ENCODE measurements around the gene MVD. TPM values are rescaled to one million over a fixed set of nuclear protein-coding genes. Genes with fewer than 3 reads are reported as not detected.

Gene MVD
- total RNA-seq, 1 donor from 2014 or later, result 196 TPM

DNA sequence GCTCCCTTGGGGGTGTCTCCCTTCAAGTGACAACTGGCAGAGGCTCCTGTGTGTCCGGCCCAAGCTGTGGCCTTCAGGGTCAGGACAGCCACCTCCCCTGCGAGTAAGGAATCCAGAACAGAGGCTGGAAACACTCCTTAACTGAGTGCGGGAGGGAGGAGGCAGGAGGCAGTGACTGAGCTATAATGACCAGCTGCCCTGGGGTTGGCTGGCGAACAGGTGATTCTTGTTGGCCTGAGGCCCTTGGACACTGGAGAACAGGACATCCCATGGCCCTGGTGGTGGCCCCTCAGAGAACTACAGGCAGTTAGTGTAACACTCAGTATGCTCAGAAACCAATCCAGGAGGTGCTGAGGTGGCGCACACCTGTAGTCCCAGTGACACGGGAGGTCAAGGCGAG, 32.9 kb upstream of the MVD start:
- Mint-ChIP-seq H3K27ac (ENCODE audit: unreplicated experiment) (no peak overlapping the region), H3K36me3 (ENCODE audit: low read depth) (no peaks in the 10 kb centered on the region), H3K9me3 (no peaks in the 10 kb centered on the region), H3K27me3 (ENCODE audit: low read depth) (peaks cover 6% of the 10 kb centered on the region), H3K4me3 (no peak overlapping the region), H3K4me1 (no peaks in the 10 kb centered on the region)
- no peak for DNase-seq (ENCODE audit: low read depth, low spot score)
- TF ChIP-seq, protein P1, sequence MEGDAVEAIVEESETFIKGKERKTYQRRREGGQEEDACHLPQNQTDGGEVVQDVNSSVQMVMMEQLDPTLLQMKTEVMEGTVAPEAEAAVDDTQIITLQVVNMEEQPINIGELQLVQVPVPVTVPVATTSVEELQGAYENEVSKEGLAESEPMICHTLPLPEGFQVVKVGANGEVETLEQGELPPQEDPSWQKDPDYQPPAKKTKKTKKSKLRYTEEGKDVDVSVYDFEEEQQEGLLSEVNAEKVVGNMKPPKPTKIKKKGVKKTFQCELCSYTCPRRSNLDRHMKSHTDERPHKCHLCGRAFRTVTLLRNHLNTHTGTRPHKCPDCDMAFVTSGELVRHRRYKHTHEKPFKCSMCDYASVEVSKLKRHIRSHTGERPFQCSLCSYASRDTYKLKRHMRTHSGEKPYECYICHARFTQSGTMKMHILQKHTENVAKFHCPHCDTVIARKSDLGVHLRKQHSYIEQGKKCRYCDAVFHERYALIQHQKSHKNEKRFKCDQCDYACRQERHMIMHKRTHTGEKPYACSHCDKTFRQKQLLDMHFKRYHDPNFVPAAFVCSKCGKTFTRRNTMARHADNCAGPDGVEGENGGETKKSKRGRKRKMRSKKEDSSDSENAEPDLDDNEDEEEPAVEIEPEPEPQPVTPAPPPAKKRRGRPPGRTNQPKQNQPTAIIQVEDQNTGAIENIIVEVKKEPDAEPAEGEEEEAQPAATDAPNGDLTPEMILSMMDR (conservative IDR thresholded peaks at IDR 0.05), result no peak

DNA sequence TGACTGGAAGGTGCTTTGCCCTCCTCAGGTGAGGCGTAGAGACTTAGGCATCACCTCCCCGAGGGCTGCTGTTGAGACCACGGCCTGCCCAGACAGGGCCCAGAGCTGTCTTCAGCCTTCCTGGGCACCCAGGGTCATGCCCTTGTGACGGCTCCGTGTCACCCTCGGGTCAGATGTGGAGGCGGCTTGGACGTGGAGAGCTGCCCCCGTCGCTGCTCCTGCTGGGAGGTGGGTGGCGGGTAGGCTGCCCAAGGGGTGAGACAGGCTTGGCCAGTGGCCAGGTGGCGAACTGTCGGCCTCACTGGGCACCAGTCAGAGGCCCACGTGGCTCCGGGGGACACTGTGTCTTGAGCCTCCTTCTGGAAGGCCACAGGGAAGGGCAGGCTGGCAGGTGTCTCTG, 32.3 kb upstream of the MVD start:
- H3K27me3 Mint-ChIP-seq (ENCODE audit: low read depth), result peaks cover 11% of the 10 kb centered on the region
- no peak for DNase-seq (ENCODE audit: low read depth, low spot score)
- TF ChIP-seq, protein P1 (conservative IDR thresholded peaks at IDR 0.05), result no peak
- no peak overlapping the region for H3K4me3 Mint-ChIP-seq
- H3K27ac Mint-ChIP-seq (ENCODE audit: unreplicated experiment), result no peak overlapping the region
- no peaks in the 10 kb centered on the region for H3K9me3 Mint-ChIP-seq
- H3K36me3 Mint-ChIP-seq (ENCODE audit: low read depth), result no peaks in the 10 kb centered on the region
- H3K4me1 Mint-ChIP-seq, result no peaks in the 10 kb centered on the region

DNA sequence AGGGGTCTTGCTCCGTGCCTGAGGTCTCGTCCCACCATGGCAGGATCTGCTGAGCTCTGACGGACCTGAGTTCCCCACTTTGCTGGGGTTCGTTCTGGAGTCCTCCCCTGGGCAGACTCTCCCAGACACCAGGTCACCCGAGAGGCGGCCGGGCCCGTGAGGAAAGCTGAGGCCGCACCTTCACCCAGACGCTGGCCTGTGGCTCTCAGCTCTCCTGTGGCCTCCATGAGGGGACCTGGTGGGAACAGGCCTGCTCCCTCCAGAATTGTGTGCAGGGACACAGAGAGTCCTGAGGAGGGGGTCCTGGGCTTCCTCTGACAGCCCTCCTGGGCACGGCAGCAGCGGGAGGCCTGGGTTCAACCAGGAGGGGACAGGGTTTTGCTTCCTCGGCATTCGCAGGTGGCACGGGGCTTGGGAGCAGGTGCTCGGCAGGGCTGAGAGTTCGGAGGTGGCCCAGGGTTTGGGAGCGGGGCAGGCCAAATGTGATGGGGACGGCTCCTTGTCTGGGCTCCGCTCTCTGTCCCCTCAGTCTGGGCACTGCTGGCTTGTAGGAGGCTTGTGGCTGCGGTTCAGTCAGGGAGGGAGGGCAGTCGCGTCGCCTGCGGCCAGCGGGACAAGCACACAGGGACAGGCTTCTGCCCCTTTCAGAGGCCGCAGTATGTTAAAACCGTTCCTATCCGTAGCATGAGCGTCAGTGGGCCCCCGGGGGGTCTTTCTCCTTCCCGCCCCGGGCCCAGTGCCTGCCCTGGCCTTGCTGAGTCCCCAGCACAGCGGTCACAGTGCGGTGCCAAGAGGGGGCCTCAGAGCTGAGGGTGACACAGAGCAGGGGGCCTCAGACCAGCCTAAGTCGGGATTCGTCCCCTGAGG, 31.6 kb upstream of the MVD start:
- Mint-ChIP-seq H3K27me3 (ENCODE audit: low read depth) (peaks cover 15% of the 10 kb centered on the region), H3K27ac (ENCODE audit: unreplicated experiment) (no peak overlapping the region), H3K9me3 (no peaks in the 10 kb centered on the region), H3K4me1 (no peaks in the 10 kb centered on the region), H3K4me3 (no peak overlapping the region), H3K36me3 (ENCODE audit: low read depth) (no peaks in the 10 kb centered on the region)
- no peak for DNase-seq (ENCODE audit: low read depth, low spot score)
- TF ChIP-seq, protein P1 (conservative IDR thresholded peaks at IDR 0.05), result no peak

DNA sequence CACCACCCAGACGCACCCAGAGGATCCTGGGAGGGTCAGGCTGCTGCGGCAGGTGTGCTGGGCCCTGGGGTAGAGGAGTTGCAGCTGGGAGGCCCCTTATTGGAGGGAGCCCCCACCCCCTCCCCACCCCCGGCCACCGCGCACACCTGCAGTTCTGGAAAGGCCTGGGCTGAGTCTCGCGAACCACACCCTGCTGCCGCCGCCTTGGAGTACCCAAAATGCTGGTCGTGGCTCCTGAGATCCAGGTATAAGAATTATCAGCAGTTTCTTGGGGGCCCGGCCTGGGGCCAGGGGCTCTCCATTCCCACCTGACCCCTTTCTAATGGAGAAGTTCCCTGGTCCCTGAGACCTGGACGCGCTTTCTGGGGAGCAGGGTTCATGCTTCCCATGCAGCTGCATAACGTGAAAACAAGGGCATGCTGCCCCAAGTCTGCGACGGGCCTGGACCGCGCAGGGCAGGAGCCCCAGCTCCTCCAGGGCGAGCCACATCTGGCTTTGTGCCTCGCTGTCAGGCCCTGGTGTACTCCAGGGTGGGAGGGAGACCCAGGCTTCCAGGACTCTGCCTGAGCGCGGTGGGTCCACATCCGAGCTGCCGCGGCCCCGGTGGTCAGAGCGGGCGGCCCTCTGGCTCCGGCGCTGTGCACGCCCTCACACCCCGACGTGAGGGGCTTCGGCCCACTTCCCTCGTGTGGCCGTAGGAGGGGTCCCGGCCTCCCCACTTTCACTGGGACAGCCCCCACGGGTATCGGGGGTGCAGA, 30.7 kb upstream of the MVD start:
- no peak overlapping the region for H3K27ac Mint-ChIP-seq (ENCODE audit: unreplicated experiment)

DNA sequence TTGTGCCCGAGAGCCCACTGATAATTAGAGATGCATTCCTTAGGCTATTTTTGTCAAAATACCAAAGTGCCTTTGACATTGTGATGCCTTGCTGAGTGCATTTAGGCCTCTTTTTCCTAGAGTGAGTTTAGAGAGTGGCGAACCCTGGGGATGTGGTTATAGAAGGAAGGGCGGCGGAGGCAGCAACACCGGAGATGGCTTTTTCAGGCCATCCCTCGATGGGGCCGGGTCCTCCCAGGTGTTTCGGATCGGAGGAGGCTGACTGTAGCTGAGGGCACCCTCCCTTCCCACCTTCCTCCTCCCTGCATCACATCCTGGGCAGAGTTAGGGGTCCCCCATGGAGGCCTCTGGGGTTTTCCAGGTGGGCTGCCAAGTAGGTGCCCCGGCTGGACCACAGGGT, 30.0 kb upstream of the MVD start:
- Mint-ChIP-seq H3K4me3 (no peak overlapping the region), H3K27ac (ENCODE audit: unreplicated experiment) (no peak overlapping the region), H3K4me1 (no peaks in the 10 kb centered on the region), H3K9me3 (no peaks in the 10 kb centered on the region), H3K27me3 (ENCODE audit: low read depth) (peaks cover 31% of the 10 kb centered on the region), H3K36me3 (ENCODE audit: low read depth) (no peaks in the 10 kb centered on the region)
- TF ChIP-seq, protein P1 (conservative IDR thresholded peaks at IDR 0.05), result no peak
- no peak for DNase-seq (ENCODE audit: low read depth, low spot score)

More for the DNA sequence above, 30.7 kb upstream of the MVD start:
- TF ChIP-seq, protein P1 (conservative IDR thresholded peaks at IDR 0.05), result no peak
- peaks cover 23% of the 10 kb centered on the region for H3K27me3 Mint-ChIP-seq (ENCODE audit: low read depth)
- no peaks in the 10 kb centered on the region for H3K36me3 Mint-ChIP-seq (ENCODE audit: low read depth)
- H3K9me3 Mint-ChIP-seq, result no peaks in the 10 kb centered on the region
- no peak overlapping the region for H3K4me3 Mint-ChIP-seq
- DNase-seq (ENCODE audit: low read depth, low spot score), result no peak
- no peaks in the 10 kb centered on the region for H3K4me1 Mint-ChIP-seq
